H1 (cell line): ENCODE data around the gene ANAPC16. TPM values are rescaled to one million over a fixed set of nuclear protein-coding genes. Genes with fewer than 3 reads are reported as not detected.

ENCODE experiments used
- NRF1 ChIP-seq: IDR thresholded peaks from 2 replicates; pipeline ENCODE4 v1.6.1; 2011; ENCODE audit warnings: mild to moderate bottlenecking, low read depth, low read length, improper control_type of control experiment
- RAD21 ChIP-seq, 2 experiments: IDR thresholded peaks in 1 of 2; conservative IDR thresholded peaks in 1 of 2; 2 replicates each; pipeline ENCODE4 v1.6.1; 2011; ENCODE audit warnings: low read depth in 2 of 2, low read length in 2 of 2, improper control_type of control experiment in 1 of 2, inconsistent platforms in 1 of 2, mild to moderate bottlenecking in 1 of 2, moderate library complexity in 1 of 2
- RNF2 ChIP-seq: fragments of 200-900, 300-1000 bp; sonication (generic); IDR thresholded peaks from 2 replicates; pipeline ENCODE4 v1.7.1; 2016; ENCODE audit warnings: borderline replicate concordance, low read depth, mild to moderate bottlenecking, antibody characterized with exemption, low read length; ENCODE audit not compliant: poor library complexity, severe bottlenecking; ENCODE audit errors: missing control alignments
- polyA plus RNA-seq, 7 experiments: library from polyadenylated mRNA; depleted of rRNA in 3 of 7; stranded (reverse) in 5 of 7; unstranded in 2 of 7; fragments of >200 nt in 5 of 7; fragments of 200-250 nt in 2 of 7; gene quantifications; 1 replicate in 5 of 7; 2 replicates in 1 of 7; 4 replicates in 1 of 7; pipeline versions ENCODE4 v1.2.1 to v1.2.3, GENCODE V29; 2011 to 2013; ENCODE audit warnings: missing spikeins in 2 of 7, mixed read lengths in 2 of 7
- total RNA-seq: library from RNA; stranded (reverse); fragmentation: NEBNext Ultra II Directional; extraction: Animal tissue kit (Norgen Biotek cat#: 25700); gene quantifications from 2 replicates; pipeline ENCODE4 v1.2.1, GENCODE V29; 2021

Gene ANAPC16
- total and polyA plus RNA-seq, 2 of the 8 experiments (the other 6 are each of a cell fraction or from before 2014, with no cell fraction given), result 53.1 to 57.4 TPM

GRCh38 chr10:72229261-72230251 lies 13.7 kb downstream of the ANAPC16 start (continued):
- TF ChIP-seq RAD21 (IDR thresholded peaks at IDR 0.05 in 1 of 2, conservative IDR thresholded peaks at IDR 0.05 in 1 of 2; ENCODE audit: low read depth in 2 of 2, low read length in 2 of 2) (no peak), RNF2 (no peak), NRF1 (no peak)
